Astrocyte (in vitro differentiated cells and primary cell): ENCODE data around the gene KCNN3.

ENCODE experiments used
- EZH2 ChIP-seq: IDR thresholded peaks from 2 replicates; pipeline ENCODE4 v1.6.1; 2012; ENCODE audit warnings: mild to moderate bottlenecking, low read length, inconsistent platforms; ENCODE audit not compliant: insufficient read depth
- TF ChIP-seq, protein P1 (sequence below): IDR thresholded peaks from 2 replicates; pipeline ENCODE4 v1.5.1; 2011; ENCODE audit warnings: low read depth, mild to moderate bottlenecking, inconsistent platforms, low read length, moderate library complexity; ENCODE audit not compliant: insufficient read depth

DNA sequence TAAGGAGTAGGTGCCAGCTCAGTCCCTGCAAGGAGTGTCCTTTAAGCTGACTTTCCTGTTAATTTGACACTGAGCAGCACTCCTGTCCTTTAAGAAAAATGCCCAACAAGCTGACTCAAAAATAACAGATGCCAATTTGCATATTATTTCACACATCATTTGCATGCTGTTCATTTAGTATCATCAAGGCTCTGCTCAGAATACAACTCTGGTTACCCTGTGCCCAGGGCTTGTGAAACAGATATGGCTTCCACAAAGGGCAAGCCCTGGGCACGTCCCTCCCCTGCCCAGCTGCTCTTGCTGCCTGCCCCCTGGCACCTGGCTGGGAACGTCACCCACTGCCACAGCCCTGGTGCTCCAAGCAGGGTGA, 10.3 kb downstream of the KCNN3 start:
- TF ChIP-seq, protein P1, sequence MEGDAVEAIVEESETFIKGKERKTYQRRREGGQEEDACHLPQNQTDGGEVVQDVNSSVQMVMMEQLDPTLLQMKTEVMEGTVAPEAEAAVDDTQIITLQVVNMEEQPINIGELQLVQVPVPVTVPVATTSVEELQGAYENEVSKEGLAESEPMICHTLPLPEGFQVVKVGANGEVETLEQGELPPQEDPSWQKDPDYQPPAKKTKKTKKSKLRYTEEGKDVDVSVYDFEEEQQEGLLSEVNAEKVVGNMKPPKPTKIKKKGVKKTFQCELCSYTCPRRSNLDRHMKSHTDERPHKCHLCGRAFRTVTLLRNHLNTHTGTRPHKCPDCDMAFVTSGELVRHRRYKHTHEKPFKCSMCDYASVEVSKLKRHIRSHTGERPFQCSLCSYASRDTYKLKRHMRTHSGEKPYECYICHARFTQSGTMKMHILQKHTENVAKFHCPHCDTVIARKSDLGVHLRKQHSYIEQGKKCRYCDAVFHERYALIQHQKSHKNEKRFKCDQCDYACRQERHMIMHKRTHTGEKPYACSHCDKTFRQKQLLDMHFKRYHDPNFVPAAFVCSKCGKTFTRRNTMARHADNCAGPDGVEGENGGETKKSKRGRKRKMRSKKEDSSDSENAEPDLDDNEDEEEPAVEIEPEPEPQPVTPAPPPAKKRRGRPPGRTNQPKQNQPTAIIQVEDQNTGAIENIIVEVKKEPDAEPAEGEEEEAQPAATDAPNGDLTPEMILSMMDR = no peak
- no peak for TF ChIP-seq EZH2
